Vagina (tissue), 2 donors: ENCODE measurements around the gene NCBP3. TPM values are rescaled to one million over a fixed set of nuclear protein-coding genes. Genes with fewer than 3 reads are reported as not detected.

ENCODE experiments used
- DNase-seq, 2 donors: peaks; one replicate each; pipeline ENCODE4 v3.0.0-alpha.2; 2017; ENCODE audit errors: extremely low spot score in 2 of 2
- H3K27ac ChIP-seq: fragments of 200-600 bp; sonication (generic); one replicate; pipeline ENCODE4 v1.5.1; 2019
- H3K27me3 ChIP-seq: fragments of 200-600 bp; sonication (generic); one replicate; pipeline ENCODE4 v1.5.1; 2019
- H3K36me3 ChIP-seq, 2 donors: fragments of 200-600 bp; sonication (generic); one replicate each; pipeline ENCODE4 v1.5.1; 2017 to 2019
- H3K4me1 ChIP-seq: fragments of 200-600 bp; sonication (generic); one replicate; pipeline ENCODE4 v1.5.1; 2019
- H3K4me3 ChIP-seq, 2 donors: fragments of 200-600 bp; sonication (generic); 1 replicate in 1 of 2; 2 replicates in 1 of 2; pipeline ENCODE4 v1.5.1; 2016 to 2019
- H3K9me3 ChIP-seq: fragments of 200-600 bp; sonication (generic); one replicate; pipeline ENCODE4 v1.5.1; 2019
- POLR2A ChIP-seq, 2 donors: fragments of 450-650 bp; IDR thresholded peaks; one replicate each; pipeline ENCODE4 v1.6.1; 2017; ENCODE audit warnings: antibody characterized with exemption in 2 of 2, mild to moderate bottlenecking in 2 of 2, moderate library complexity in 2 of 2
- POLR2AphosphoS5 ChIP-seq, 2 donors: sonication (generic); formaldehyde crosslinking; IDR thresholded peaks; one replicate each; pipeline ENCODE4 v1.9.0; 2017; ENCODE audit warnings: antibody characterized with exemption in 2 of 2, mild to moderate bottlenecking in 2 of 2, low read depth in 1 of 2; ENCODE audit not compliant: insufficient read depth in 1 of 2
- intact Hi-C: fragments of 100-400 bp; cut with DNase I; formaldehyde crosslinking; loops from one replicate; pipeline ENCODE4 v1.15.1; 2023
- total RNA-seq: library from RNA; depleted of rRNA; stranded (reverse); fragments of >200 nt; gene quantifications from one replicate; pipeline ENCODE4 v1.2.3, GENCODE V29; 2016
- TF ChIP-seq, protein P1 (sequence below), 3 experiments: fragments of 450-650 bp in 2 of 3; fragments of 200-600 bp in 1 of 3; sonication (generic) in 1 of 3; IDR thresholded peaks; one replicate each; pipeline ENCODE4 v1.5.1; 2017 to 2019; ENCODE audit warnings: antibody characterized with exemption in 3 of 3, mild to moderate bottlenecking in 2 of 3, moderate library complexity in 2 of 3

Gene NCBP3
- total RNA-seq, 1 donor from 2014 or later: 20.6 TPM

DNA sequence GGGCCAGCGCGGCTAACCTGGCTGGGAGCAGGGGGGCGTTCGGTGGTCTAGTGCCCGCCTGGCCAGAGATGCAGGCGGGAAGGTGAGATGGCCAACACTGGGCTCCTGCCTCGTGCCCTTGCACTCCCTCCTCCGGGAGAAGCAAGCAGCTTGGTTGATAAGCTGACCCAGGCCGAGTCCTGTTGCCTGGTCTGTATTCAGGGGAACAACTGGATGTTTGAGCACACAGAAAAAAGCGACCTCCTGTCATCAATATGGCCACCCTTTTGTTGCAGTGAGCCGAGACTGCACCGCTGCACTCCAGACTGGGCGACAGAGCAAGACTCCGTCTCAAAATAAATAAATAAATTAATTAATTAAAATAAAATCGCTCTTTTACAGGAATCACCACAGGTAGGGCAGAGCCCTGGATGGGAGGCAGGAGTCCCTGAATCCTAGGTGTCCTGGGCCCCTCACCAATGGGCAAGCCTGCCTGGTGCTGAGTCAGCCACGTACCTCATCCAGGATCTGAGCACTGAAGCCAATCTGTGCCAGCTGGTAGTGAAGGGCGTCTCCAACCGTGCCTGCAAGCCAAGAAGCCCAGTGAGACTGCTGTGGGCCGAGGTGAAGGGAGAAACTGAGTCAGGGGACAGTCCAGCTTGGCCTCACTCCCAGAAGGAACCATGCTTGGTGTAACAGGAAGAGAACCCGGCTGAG is 90.6 kb downstream of the NCBP3 start:
- intact Hi-C loops: no loop called here
- TF ChIP-seq POLR2A (IDR thresholded peaks at IDR 0.05) (no peak), POLR2AphosphoS5 (IDR thresholded peaks at IDR 0.05; ENCODE audit: insufficient read depth in 1 of 2, low read depth in 1 of 2) (no peak)
- TF ChIP-seq, protein P1, sequence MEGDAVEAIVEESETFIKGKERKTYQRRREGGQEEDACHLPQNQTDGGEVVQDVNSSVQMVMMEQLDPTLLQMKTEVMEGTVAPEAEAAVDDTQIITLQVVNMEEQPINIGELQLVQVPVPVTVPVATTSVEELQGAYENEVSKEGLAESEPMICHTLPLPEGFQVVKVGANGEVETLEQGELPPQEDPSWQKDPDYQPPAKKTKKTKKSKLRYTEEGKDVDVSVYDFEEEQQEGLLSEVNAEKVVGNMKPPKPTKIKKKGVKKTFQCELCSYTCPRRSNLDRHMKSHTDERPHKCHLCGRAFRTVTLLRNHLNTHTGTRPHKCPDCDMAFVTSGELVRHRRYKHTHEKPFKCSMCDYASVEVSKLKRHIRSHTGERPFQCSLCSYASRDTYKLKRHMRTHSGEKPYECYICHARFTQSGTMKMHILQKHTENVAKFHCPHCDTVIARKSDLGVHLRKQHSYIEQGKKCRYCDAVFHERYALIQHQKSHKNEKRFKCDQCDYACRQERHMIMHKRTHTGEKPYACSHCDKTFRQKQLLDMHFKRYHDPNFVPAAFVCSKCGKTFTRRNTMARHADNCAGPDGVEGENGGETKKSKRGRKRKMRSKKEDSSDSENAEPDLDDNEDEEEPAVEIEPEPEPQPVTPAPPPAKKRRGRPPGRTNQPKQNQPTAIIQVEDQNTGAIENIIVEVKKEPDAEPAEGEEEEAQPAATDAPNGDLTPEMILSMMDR (IDR thresholded peaks at IDR 0.05): no peak
- H3K4me3 ChIP-seq: peak overlapping the region in 1 of 2 donors; percentile 43
- H3K27ac ChIP-seq: peak overlapping the region; percentile 63
- no peaks in the 10 kb centered on the region for H3K36me3 ChIP-seq
- H3K9me3 ChIP-seq: no peaks in the 10 kb centered on the region
- H3K4me1 ChIP-seq: peaks cover 11% of the 10 kb centered on the region
- no peak for DNase-seq
- H3K27me3 ChIP-seq: no peaks in the 10 kb centered on the region

DNA sequence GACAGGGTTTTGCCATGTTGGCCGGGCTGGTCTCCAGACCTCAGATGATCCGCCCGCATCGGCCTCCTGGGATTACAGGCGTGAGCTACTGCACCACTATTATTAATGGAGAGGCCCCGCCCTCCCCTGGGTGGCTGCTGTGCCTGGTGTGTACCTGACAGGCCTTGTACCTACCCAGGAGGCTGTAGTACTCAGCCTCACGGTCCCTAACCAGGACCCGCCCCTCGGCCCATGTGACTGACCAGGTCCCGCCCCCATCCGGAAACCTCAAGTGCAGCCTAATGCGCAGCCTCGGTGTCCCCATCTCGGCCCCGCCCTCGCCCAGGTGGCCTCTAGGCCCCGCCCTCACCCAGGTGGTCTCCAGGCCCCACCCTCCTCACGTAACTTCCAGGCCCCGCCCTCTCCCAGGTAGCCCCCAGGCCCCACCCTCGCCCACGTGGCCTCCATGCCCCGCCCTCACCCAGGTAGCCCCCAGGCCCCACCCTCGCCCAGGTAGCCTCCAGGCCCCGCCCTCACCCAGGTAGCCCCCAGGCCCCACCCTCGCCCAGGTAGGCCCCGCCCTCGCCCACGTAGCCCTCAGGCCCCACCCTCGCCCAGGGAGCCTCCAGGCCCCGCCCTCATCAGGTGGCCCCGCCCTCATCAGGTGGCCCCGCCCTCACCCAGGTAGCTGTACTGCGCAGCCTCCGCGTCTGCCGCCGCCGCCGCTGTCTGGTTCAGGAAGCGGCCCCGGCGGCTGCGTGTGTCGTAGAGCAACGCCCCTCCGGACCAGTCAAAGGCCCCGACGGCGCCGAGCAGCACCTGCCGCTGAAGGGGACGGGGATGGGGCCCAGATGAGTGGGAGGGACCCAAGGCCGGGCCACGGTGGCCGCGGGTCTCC is 91.3 kb downstream of the NCBP3 start:
- H3K4me1 ChIP-seq: peaks cover 11% of the 10 kb centered on the region
- peak; percentile 90 to 98 for DNase-seq
- peak overlapping the region in 1 of 2 donors; percentile 43 for H3K4me3 ChIP-seq
- intact Hi-C loops: no loop called here
- H3K27me3 ChIP-seq: no peaks in the 10 kb centered on the region
- no peak for TF ChIP-seq POLR2A (IDR thresholded peaks at IDR 0.05)
- peak; percentile 42 to 59 for TF ChIP-seq POLR2AphosphoS5 (IDR thresholded peaks at IDR 0.05; ENCODE audit: insufficient read depth in 1 of 2, low read depth in 1 of 2)
- TF ChIP-seq, protein P1 (IDR thresholded peaks at IDR 0.05): no peak
- H3K27ac ChIP-seq: peak overlapping the region; percentile 63
- H3K9me3 ChIP-seq: no peaks in the 10 kb centered on the region
- no peaks in the 10 kb centered on the region for H3K36me3 ChIP-seq

DNA sequence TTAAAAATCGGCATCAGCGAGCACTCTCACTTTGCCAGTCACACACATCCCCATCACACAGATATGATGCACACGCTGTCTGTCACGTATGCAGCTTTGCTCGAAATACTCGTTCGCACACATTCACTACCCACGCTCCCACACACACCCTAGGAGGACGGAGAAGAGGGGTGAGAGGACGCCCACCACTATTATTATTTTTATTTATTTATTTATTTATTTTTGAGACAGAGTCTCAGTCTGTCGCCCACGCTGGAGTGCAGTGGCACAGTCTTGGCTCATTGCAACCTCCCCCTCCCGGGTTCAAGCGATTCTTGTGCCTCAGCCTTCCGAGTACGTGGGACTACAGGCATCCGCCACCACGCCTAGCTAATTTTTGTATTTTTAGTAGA is 92.0 kb downstream of the NCBP3 start:
- Histone ChIP-seq H3K27ac (no peak overlapping the region), H3K4me3 (no peak overlapping the region), H3K36me3 (no peaks in the 10 kb centered on the region), H3K9me3 (no peaks in the 10 kb centered on the region), H3K27me3 (no peaks in the 10 kb centered on the region), H3K4me1 (peaks cover 11% of the 10 kb centered on the region)
- intact Hi-C loops: no loop called here
- TF ChIP-seq POLR2A (IDR thresholded peaks at IDR 0.05) (no peak), POLR2AphosphoS5 (IDR thresholded peaks at IDR 0.05; ENCODE audit: insufficient read depth in 1 of 2, low read depth in 1 of 2) (no peak)
- TF ChIP-seq, protein P1 (IDR thresholded peaks at IDR 0.05): no peak
- no peak for DNase-seq

DNA sequence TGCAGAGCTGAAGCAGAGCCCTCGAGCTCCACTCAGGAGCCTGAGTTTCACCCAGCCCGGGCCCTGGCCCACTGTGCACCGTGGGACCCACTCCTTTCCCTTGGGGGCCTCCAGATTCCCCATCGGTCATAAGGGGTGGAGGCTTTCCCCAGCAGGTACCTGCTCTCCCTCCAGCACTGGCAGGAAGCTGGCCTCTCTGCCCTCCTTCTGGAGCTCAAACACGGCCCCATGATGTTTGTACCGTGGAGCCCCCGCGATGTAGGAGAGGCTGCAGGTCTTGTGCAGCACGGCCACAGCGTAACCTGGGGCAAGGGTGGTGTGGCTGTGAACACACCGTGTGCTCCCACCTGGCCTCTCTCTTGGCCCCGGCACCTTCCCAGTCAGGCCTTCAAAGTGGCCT is 92.4 kb downstream of the NCBP3 start:
- no peaks in the 10 kb centered on the region for H3K9me3 ChIP-seq
- intact Hi-C loops: no loop called here
- H3K36me3 ChIP-seq: no peaks in the 10 kb centered on the region
- no peak overlapping the region for H3K27ac ChIP-seq
- no peak for TF ChIP-seq POLR2AphosphoS5 (IDR thresholded peaks at IDR 0.05; ENCODE audit: insufficient read depth in 1 of 2, low read depth in 1 of 2)
- TF ChIP-seq, protein P1 (IDR thresholded peaks at IDR 0.05): no peak
- TF ChIP-seq POLR2A (IDR thresholded peaks at IDR 0.05): no peak
- no peaks in the 10 kb centered on the region for H3K27me3 ChIP-seq
- H3K4me3 ChIP-seq: no peak overlapping the region
- peaks cover 11% of the 10 kb centered on the region for H3K4me1 ChIP-seq
- no peak for DNase-seq

Other genes starting within 250 kb of the NCBP3 start
- 7.6 TPM for gene TRPV1, start 236.8 kb downstream of the NCBP3 start, total RNA-seq
- 14.0 TPM for gene SHPK, start 210.0 kb downstream of the NCBP3 start, total RNA-seq
- 35.6 TPM for gene CTNS, start 209.5 kb downstream of the NCBP3 start, total RNA-seq
- 78.1 TPM for gene TAX1BP3, start 177.7 kb downstream of the NCBP3 start, total RNA-seq
- gene EMC6, start 177.4 kb downstream of the NCBP3 start, total RNA-seq: 18.9 TPM
- gene P2RX5, start 150.1 kb downstream of the NCBP3 start, total RNA-seq: 1.7 TPM
- 0.74 TPM for gene HASPIN, start 122.3 kb downstream of the NCBP3 start, total RNA-seq
- gene ITGAE, start 45.1 kb downstream of the NCBP3 start, total RNA-seq: 30.9 TPM
- 12.0 TPM for gene CAMKK1, start 46.8 kb upstream of the NCBP3 start, total RNA-seq
- gene P2RX1, start 70.2 kb upstream of the NCBP3 start, total RNA-seq: 4.2 TPM
- gene ATP2A3, start 118.2 kb upstream of the NCBP3 start, total RNA-seq: 15.5 TPM